ENCODE results near the gene PHF21A.

GRCh38 chr11:45982656-45983470 is 138.4 kb downstream of the PHF21A start:
- TF ChIP-seq CTCF (IDR thresholded peaks at IDR 0.05) (no peak), EZH2phosphoT487 (IDR thresholded peaks at IDR 0.05) (no peak)

Measured in neural progenitor cell (in vitro differentiated cells).